GM06990 (cell line): Measurements from ENCODE around the gene ADCY10.

Source experiments
- DNase-seq: peaks from one replicate; pipeline ENCODE4 v3.0.0-alpha.2; 2011; ENCODE audit not compliant: insufficient read length; ENCODE audit errors: extremely low read depth
- H3K27me3 ChIP-seq: replicated peaks from 2 replicates; pipeline ENCODE4 v1.6.0; 2011; ENCODE audit warnings: low read length; ENCODE audit not compliant: control insufficient read depth, insufficient read depth
- H3K36me3 ChIP-seq: 2 replicates; pipeline ENCODE4 v1.5.1; 2011; ENCODE audit warnings: low read length; ENCODE audit not compliant: control insufficient read depth, insufficient read depth
- H3K4me3 ChIP-seq: replicated peaks from 2 replicates; pipeline ENCODE4 v1.5.1; 2011; ENCODE audit warnings: low read depth, mild to moderate bottlenecking, control low read depth, low read length
- CTCF ChIP-seq: IDR thresholded peaks from 2 replicates; pipeline ENCODE4 v1.5.1; 2011; ENCODE audit warnings: low read length, control low read depth, mild to moderate bottlenecking, inconsistent platforms; ENCODE audit not compliant: insufficient read depth, poor library complexity, severe bottlenecking

The ADCY10 gene

GRCh38 chr1:167803358-167804207, 110.4 kb downstream of the ADCY10 start:
- Histone ChIP-seq H3K27me3 (no peaks in the 10 kb centered on the region), H3K36me3 (no peaks in the 10 kb centered on the region), H3K4me3 (no peak overlapping the region)
- peak; percentile 96 for TF ChIP-seq CTCF
- DNase-seq = peak; percentile 70

GRCh38 chr1:167802235-167802634, 111.7 kb downstream of the ADCY10 start:
- H3K36me3 ChIP-seq = no peaks in the 10 kb centered on the region
- H3K4me3 ChIP-seq = no peak overlapping the region
- DNase-seq = no peak
- H3K27me3 ChIP-seq = no peaks in the 10 kb centered on the region
- no peak for TF ChIP-seq CTCF

GRCh38 chr1:167800251-167800650, 113.7 kb downstream of the ADCY10 start:
- H3K4me3 ChIP-seq = no peak overlapping the region
- no peak for TF ChIP-seq CTCF
- no peak for DNase-seq

GRCh38 chr1:167799747-167800146, 114.2 kb downstream of the ADCY10 start:
- no peaks in the 10 kb centered on the region for H3K27me3 ChIP-seq
- no peak overlapping the region for H3K4me3 ChIP-seq
- TF ChIP-seq CTCF = no peak
- H3K36me3 ChIP-seq = no peaks in the 10 kb centered on the region; the same call in 1 of the 2 replicates
- DNase-seq = no peak

More at GRCh38 chr1:167800251-167800650, 113.7 kb downstream of the ADCY10 start:
- Histone ChIP-seq H3K27me3 (no peaks in the 10 kb centered on the region), H3K36me3 (no peaks in the 10 kb centered on the region; the same call in 1 of the 2 replicates)

GRCh38 chr1:167798952-167799351, 115.0 kb downstream of the ADCY10 start:
- no peak for DNase-seq
- Histone ChIP-seq H3K4me3 (no peak overlapping the region), H3K36me3 (no peaks in the 10 kb centered on the region; the same call in 1 of the 2 replicates), H3K27me3 (no peaks in the 10 kb centered on the region)
- TF ChIP-seq CTCF = no peak
